Nephron progenitor cell (in vitro differentiated cells): Measurements from ENCODE around the gene FEM1B.
A peak's percentile ranks its signal among the peaks of the same experiment; 100 is the strongest.

Experiments used
- DNase-seq: peaks from one replicate; pipeline ENCODE4 v3.0.0; 2021
- H3K27ac Mint-ChIP-seq: 2 replicates; pipeline ENCODE4 v1.8.0; 2021; ENCODE audit warnings: mild to moderate bottlenecking, moderate library complexity, mixed read lengths
- H3K27me3 Mint-ChIP-seq: 2 replicates; pipeline ENCODE4 v1.8.0; 2021; ENCODE audit warnings: mild to moderate bottlenecking, low read depth, mixed read lengths; ENCODE audit not compliant: poor library complexity
- H3K36me3 Mint-ChIP-seq: 2 replicates; pipeline ENCODE4 v1.8.0; 2021; ENCODE audit warnings: low read depth, mixed read lengths
- H3K4me1 Mint-ChIP-seq: 2 replicates; pipeline ENCODE4 v1.8.0; 2021; ENCODE audit warnings: mixed read lengths
- H3K4me3 Mint-ChIP-seq: 2 replicates; pipeline ENCODE4 v1.8.0; 2021; ENCODE audit warnings: mild to moderate bottlenecking, moderate library complexity, mixed read lengths
- H3K9me3 Mint-ChIP-seq: 2 replicates; pipeline ENCODE4 v1.8.0; 2021; ENCODE audit warnings: mild to moderate bottlenecking, moderate library complexity, mixed read lengths
- TF ChIP-seq, protein P1 (sequence below): fragments of 200-600 bp; sonication (generic); IDR thresholded peaks from 2 replicates; pipeline ENCODE4 v1.5.0; 2021; ENCODE audit warnings: antibody characterized with exemption

Gene FEM1B

DNA sequence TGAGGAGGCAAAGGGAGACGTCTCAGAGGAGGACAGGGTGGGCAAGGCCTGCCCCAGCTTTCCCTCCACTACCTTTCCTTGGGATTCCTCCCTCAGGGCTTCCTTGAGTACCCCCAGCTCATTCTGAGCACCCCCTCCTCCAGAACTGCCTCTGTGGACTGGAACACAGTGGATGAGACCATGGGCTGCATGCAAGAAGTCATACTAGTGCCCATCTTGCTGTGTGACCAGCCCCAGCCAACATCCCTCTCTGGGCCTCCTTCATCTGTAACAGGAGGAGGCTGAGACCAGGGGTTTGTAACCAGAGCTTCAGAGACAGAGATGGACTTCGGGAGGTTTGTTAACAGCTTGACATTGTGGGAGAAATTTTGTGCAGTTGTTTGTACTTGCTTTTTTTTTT lies 25.6 kb downstream of the FEM1B start:
- H3K27ac Mint-ChIP-seq: no peak overlapping the region
- H3K36me3 Mint-ChIP-seq: no peaks in the 10 kb centered on the region
- no peak overlapping the region for H3K4me3 Mint-ChIP-seq
- peaks cover 6% of the 10 kb centered on the region for H3K27me3 Mint-ChIP-seq
- peaks cover 33% of the 10 kb centered on the region for H3K4me1 Mint-ChIP-seq
- DNase-seq: no peak
- no peaks in the 10 kb centered on the region for H3K9me3 Mint-ChIP-seq
- TF ChIP-seq, protein P1, sequence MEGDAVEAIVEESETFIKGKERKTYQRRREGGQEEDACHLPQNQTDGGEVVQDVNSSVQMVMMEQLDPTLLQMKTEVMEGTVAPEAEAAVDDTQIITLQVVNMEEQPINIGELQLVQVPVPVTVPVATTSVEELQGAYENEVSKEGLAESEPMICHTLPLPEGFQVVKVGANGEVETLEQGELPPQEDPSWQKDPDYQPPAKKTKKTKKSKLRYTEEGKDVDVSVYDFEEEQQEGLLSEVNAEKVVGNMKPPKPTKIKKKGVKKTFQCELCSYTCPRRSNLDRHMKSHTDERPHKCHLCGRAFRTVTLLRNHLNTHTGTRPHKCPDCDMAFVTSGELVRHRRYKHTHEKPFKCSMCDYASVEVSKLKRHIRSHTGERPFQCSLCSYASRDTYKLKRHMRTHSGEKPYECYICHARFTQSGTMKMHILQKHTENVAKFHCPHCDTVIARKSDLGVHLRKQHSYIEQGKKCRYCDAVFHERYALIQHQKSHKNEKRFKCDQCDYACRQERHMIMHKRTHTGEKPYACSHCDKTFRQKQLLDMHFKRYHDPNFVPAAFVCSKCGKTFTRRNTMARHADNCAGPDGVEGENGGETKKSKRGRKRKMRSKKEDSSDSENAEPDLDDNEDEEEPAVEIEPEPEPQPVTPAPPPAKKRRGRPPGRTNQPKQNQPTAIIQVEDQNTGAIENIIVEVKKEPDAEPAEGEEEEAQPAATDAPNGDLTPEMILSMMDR: no peak

- H3K4me1 Mint-ChIP-seq: peaks cover 33% of the 10 kb centered on the region
- DNase-seq: no peak
- peaks cover 10% of the 10 kb centered on the region for H3K27me3 Mint-ChIP-seq
- H3K27ac Mint-ChIP-seq: peak overlapping the region; percentile 58
- no peaks in the 10 kb centered on the region for H3K9me3 Mint-ChIP-seq
- H3K4me3 Mint-ChIP-seq: no peak overlapping the region
- TF ChIP-seq, protein P1: no peak
- H3K36me3 Mint-ChIP-seq: no peaks in the 10 kb centered on the region
Observed at GRCh38 chr15:68303560-68304436, 26.3 kb downstream of the FEM1B start.

GRCh38 chr15:68304589-68305337 lies 27.2 kb downstream of the FEM1B start:
- Mint-ChIP-seq H3K36me3 (no peaks in the 10 kb centered on the region), H3K27ac (peak overlapping the region; percentile 66), H3K9me3 (no peaks in the 10 kb centered on the region), H3K27me3 (peaks cover 10% of the 10 kb centered on the region), H3K4me1 (peaks cover 33% of the 10 kb centered on the region), H3K4me3 (peak overlapping the region; percentile 33)
- DNase-seq: no peak
- TF ChIP-seq, protein P1: no peak

DNA sequence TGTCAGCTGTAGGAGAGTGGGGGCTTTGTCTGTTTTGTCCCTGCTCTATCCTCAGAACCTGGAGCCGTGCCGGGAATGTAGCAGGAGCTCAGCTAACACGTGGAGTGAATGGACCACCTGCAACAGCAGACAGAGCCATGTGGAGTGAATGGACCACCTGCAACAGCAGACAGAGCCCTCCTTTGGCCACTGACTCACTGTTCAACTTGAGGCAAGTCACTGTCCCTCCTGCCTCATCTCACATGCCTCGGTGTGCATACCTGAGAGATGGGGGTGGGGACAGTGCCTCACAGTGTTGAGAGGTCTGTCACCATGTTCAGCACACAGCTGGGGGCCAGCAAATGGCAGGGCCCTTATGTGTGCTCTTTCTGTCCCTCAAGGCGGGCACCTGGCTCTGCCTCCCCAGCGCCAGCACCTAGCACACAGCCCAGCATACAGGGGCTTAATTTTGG lies 27.9 kb downstream of the FEM1B start:
- TF ChIP-seq, protein P1: no peak
- no peaks in the 10 kb centered on the region for H3K36me3 Mint-ChIP-seq
- no peak overlapping the region for H3K4me3 Mint-ChIP-seq
- no peaks in the 10 kb centered on the region for H3K9me3 Mint-ChIP-seq
- H3K27me3 Mint-ChIP-seq: peaks cover 11% of the 10 kb centered on the region
- H3K27ac Mint-ChIP-seq: peak overlapping the region; percentile 47
- no peak for DNase-seq
- peaks cover 37% of the 10 kb centered on the region for H3K4me1 Mint-ChIP-seq

GRCh38 chr15:68307131-68307928 lies 29.8 kb downstream of the FEM1B start:
- no peaks in the 10 kb centered on the region for H3K36me3 Mint-ChIP-seq
- no peak for DNase-seq
- H3K27me3 Mint-ChIP-seq: peaks cover 16% of the 10 kb centered on the region
- peaks cover 33% of the 10 kb centered on the region for H3K4me1 Mint-ChIP-seq
- no peak overlapping the region for H3K27ac Mint-ChIP-seq
- no peaks in the 10 kb centered on the region for H3K9me3 Mint-ChIP-seq
- no peak overlapping the region for H3K4me3 Mint-ChIP-seq
- TF ChIP-seq, protein P1: no peak
